Transverse colon (tissue), 3 donors: Measurements from ENCODE around the gene UBE3A.

ENCODE experiments used
- CTCF ChIP-seq, 5 experiments: fragments of 200-600 bp in 3 of 5; fragments of 450-650 bp in 2 of 5; sonication (generic) in 3 of 5; IDR thresholded peaks; 1 replicate in 2 of 5; 2 replicates in 3 of 5; pipeline ENCODE4 v1.5.1; 2016 to 2017; ENCODE audit warnings: antibody characterized with exemption in 5 of 5, inconsistent platforms in 3 of 5, mild to moderate bottlenecking in 2 of 5, moderate library complexity in 1 of 5
- EP300 ChIP-seq: sonication (generic); formaldehyde crosslinking; IDR thresholded peaks from one replicate; pipeline ENCODE4 v1.6.1; 2017; ENCODE audit warnings: antibody characterized with exemption, low read depth
- POLR2A ChIP-seq: fragments of 450-650 bp; IDR thresholded peaks from one replicate; pipeline ENCODE4 v1.6.1; 2016; ENCODE audit warnings: antibody characterized with exemption, mild to moderate bottlenecking, moderate library complexity

- no peak for TF ChIP-seq CTCF (IDR thresholded peaks at IDR 0.05)
- no peak for TF ChIP-seq EP300
- no peak for TF ChIP-seq POLR2A
Observed at GRCh38 chr15:25333049-25333448, 105.8 kb downstream of the UBE3A start.
